Thoracic aorta (tissue), 2 donors: ENCODE data around the gene PLEKHA6. TPM values are rescaled to one million over a fixed set of nuclear protein-coding genes. Genes with fewer than 3 reads are reported as not detected.

Experiments used
- ATAC-seq: fragments of 150-250 bp; one replicate; pipeline ENCODE4 v1.8.0; 2017; ENCODE audit warnings: low read depth; ENCODE audit not compliant: insufficient number of reproducible peaks, low FRiP score
- DNase-seq: peaks from one replicate; pipeline ENCODE4 v3.0.0-alpha.2; 2020; ENCODE audit warnings: low spot score
- H3K27ac ChIP-seq, 2 donors: fragments of 200-600 bp; sonication (generic); 1 replicate in 1 of 2; 2 replicates in 1 of 2; pipeline ENCODE4 v1.5.1; 2016; ENCODE audit warnings: mild to moderate bottlenecking in 2 of 2, moderate library complexity in 2 of 2
- H3K27me3 ChIP-seq: fragments of 200-600 bp; sonication (generic); replicated peaks from 2 replicates; pipeline ENCODE4 v1.6.0; 2016; ENCODE audit warnings: mild to moderate bottlenecking; ENCODE audit not compliant: insufficient read depth
- H3K36me3 ChIP-seq: fragments of 200-600 bp; sonication (generic); one replicate; pipeline ENCODE4 v1.5.1; 2016
- H3K4me1 ChIP-seq, 2 donors: fragments of 200-600 bp; sonication (generic); 1 replicate in 1 of 2; 2 replicates in 1 of 2; pipeline versions ENCODE4 v1.5.1 to v1.6.0; 2016; ENCODE audit warnings: low read depth in 2 of 2, mild to moderate bottlenecking in 1 of 2; ENCODE audit not compliant: control insufficient read depth in 1 of 2
- H3K4me3 ChIP-seq: fragments of 200-600 bp; sonication (generic); 2 replicates; pipeline ENCODE4 v1.5.1; 2016; ENCODE audit warnings: mild to moderate bottlenecking
- H3K9me3 ChIP-seq: fragments of 200-600 bp; sonication (generic); 2 replicates; pipeline ENCODE4 v1.5.1; 2016
- total RNA-seq, 2 donors: library from RNA; depleted of rRNA; stranded (reverse); fragments of >200 nt; gene quantifications; one replicate each; pipeline versions ENCODE4 v1.1.0 to v1.2.3, GENCODE V29; 2016
- TF ChIP-seq, protein P1 (sequence below): fragments of 200-600 bp; sonication (generic); IDR thresholded peaks from one replicate; pipeline ENCODE4 v1.5.1; 2019; ENCODE audit warnings: antibody characterized with exemption

The PLEKHA6 gene
- total RNA-seq, 2 donors from 2014 or later, result 5.1 to 6.9 TPM

DNA sequence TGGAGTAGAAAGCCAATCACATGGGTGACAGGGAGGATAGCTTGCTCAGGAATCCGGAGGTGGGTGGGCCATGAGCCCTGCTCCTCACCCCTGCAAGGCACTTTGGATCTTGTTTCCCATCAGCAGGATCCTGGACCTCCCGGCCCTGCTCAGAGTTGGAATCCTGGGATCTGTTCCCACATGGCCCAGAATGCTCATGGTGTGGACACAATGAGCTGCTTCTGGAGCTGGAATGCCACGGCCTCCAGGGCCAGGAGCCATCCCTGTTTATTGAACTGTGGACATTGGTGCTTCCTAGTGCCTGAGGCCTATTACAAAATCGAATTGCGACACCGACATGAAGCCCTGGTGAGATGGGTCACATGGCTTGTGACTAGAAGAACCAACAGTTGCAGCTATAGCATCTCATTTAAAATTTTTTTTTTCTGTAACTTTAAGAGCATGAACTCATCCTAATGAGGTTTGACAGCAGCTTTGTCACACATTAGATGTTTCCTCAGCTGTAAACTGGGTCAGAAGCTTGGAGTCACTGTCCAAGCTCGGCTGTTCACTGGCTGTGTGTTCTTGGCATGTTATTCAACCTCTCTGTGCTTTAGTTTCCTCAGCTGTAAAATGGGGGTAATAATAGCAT is 105.6 kb downstream of the PLEKHA6 start:
- H3K27ac ChIP-seq, result no peak overlapping the region

DNA sequence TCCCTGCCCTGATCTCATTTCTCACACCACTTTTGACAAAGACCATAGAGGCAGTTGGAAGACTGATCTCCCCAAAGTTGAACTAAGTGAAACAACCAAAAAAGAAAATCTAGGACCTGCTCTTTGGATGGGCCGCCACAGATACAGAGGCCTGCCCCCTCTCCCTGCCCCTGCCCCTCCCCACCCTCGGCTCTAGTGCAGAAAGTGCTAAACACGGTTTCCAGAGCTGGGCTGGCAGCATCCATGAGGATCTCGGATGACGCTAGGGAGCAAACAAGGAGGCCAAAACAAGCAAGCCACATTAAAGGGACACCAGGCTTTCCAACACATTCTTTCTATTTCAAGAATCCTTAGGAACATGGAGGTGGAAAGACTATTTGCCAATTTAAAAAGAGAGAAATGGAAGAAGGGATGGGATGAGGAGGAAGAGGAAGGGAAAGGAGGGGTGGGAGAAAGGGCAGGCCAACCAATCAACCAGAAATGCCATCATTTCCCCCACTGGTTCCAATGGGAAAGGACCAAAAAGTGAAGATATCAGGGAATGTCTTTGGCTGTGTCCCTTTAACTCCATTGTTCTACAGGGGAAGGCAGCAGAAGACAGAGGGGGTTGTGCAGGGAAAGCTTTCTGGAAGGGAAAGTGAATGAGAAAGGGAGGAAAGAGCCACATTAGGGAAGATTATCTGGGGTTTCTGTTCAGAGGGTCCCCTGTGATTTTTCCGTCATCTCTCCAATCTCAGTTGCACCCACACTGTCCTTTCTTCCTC is 107.6 kb downstream of the PLEKHA6 start:
- TF ChIP-seq, protein P1, sequence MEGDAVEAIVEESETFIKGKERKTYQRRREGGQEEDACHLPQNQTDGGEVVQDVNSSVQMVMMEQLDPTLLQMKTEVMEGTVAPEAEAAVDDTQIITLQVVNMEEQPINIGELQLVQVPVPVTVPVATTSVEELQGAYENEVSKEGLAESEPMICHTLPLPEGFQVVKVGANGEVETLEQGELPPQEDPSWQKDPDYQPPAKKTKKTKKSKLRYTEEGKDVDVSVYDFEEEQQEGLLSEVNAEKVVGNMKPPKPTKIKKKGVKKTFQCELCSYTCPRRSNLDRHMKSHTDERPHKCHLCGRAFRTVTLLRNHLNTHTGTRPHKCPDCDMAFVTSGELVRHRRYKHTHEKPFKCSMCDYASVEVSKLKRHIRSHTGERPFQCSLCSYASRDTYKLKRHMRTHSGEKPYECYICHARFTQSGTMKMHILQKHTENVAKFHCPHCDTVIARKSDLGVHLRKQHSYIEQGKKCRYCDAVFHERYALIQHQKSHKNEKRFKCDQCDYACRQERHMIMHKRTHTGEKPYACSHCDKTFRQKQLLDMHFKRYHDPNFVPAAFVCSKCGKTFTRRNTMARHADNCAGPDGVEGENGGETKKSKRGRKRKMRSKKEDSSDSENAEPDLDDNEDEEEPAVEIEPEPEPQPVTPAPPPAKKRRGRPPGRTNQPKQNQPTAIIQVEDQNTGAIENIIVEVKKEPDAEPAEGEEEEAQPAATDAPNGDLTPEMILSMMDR, result no peak
- no peaks in the 10 kb centered on the region for H3K4me1 ChIP-seq
- ATAC-seq, result no peak
- H3K27ac ChIP-seq, result no peak overlapping the region
- DNase-seq, result no peak
- no peaks in the 10 kb centered on the region for H3K36me3 ChIP-seq
- H3K27me3 ChIP-seq, result no peaks in the 10 kb centered on the region
- no peaks in the 10 kb centered on the region for H3K9me3 ChIP-seq
- no peak overlapping the region for H3K4me3 ChIP-seq

More for the DNA sequence above, 105.6 kb downstream of the PLEKHA6 start:
- H3K27me3 ChIP-seq, result no peaks in the 10 kb centered on the region
- no peaks in the 10 kb centered on the region for H3K9me3 ChIP-seq
- H3K4me3 ChIP-seq, result no peak overlapping the region
- ATAC-seq (no peak), DNase-seq (no peak)
- TF ChIP-seq, protein P1, result no peak
- no peaks in the 10 kb centered on the region for H3K4me1 ChIP-seq
- no peaks in the 10 kb centered on the region for H3K36me3 ChIP-seq

DNA sequence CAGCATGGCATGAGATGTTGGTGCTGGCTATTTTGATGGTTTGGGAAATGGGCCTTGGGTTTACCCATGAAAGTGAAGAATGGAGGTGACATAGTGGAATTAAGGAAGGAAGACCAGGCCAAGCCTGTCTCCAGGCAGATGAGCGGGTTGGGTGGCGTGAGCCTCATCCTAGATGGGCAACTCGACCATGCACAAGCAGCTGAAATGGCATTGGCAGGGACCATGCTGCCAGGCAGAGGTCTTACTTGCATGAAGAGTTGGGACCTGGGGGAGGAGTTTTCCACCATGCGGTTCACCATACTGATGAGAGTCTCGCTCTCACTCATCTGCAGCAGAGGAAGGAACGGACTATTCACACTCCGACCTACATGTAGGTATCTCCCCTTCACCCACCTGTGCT is 108.4 kb downstream of the PLEKHA6 start:
- no peak for ATAC-seq
- no peaks in the 10 kb centered on the region for H3K36me3 ChIP-seq
- DNase-seq, result no peak

DNA sequence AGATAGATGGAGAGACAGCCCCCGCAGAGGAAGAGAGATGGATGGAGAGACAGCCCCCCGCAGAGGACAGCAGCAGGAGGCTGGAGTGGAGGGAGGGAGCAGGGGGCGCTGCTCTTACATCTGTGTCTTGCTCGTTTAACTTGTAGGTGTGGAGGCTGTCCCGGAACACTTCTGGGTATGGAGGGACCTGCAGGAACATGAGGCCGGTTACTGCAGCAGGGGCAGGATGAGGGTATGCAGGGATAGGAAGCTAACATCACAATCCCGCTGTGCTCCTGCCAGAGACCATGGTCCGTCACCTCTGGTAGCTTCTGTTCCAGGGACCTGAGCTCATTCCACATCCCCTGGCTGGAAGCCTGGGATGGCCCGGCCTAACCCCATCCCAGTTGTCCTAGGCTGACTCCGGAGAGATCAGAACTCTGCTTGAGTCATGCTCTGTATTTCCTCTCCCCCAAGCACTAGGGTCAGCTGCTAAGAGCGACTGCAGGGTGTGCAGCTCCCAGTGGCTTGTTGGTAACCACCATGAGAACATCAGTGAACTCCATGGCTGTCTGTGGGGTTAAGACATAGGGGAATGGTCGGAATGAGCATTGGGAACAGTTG is 109.2 kb downstream of the PLEKHA6 start:
- no peak for DNase-seq
- ATAC-seq, result no peak
- no peaks in the 10 kb centered on the region for H3K27me3 ChIP-seq
- no peaks in the 10 kb centered on the region for H3K4me1 ChIP-seq
- H3K9me3 ChIP-seq, result no peaks in the 10 kb centered on the region
- no peak overlapping the region for H3K27ac ChIP-seq
- TF ChIP-seq, protein P1, result no peak
- no peak overlapping the region for H3K4me3 ChIP-seq
- H3K36me3 ChIP-seq, result no peaks in the 10 kb centered on the region

More for the DNA sequence above, 108.4 kb downstream of the PLEKHA6 start:
- Histone ChIP-seq H3K4me3 (no peak overlapping the region), H3K4me1 (no peaks in the 10 kb centered on the region), H3K27me3 (no peaks in the 10 kb centered on the region), H3K27ac (no peak overlapping the region), H3K9me3 (no peaks in the 10 kb centered on the region)
- TF ChIP-seq, protein P1, result no peak

DNA sequence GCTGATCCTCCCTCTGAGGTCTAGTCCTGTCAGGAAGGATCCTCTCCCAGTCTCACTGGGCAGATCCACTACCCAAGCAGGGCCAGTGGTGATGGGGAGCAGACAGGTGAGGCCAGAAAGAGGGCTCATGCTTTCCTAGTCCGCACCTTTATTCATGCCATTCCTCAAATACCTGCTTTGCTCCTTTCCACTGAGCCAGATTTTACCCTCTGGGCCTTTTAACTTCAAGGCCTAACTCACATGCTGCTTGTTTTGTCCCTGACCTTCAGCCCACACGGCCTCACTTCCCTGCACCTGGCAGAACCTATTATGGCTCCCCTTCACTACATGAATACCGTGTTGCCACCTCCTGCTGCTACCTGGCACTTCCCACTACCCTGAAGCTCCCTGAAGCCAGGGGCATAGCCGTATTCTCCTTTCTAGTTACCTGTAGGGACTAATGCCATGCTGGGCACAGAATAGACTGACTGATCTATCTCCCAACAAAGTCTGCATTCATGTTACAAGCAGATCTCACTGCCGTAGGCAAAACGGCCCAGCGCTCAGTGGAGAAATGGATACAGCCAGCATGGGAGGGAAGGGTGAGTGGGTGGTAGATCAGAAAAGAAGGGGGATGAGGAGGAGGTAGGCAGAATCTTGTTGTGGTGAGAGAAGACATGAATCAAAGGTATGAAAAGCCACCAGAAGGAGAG is 109.8 kb downstream of the PLEKHA6 start:
- TF ChIP-seq, protein P1, result no peak
- H3K36me3 ChIP-seq, result no peaks in the 10 kb centered on the region
- no peak for DNase-seq
- ATAC-seq, result no peak
- no peak overlapping the region for H3K4me3 ChIP-seq
- H3K4me1 ChIP-seq, result no peaks in the 10 kb centered on the region
- no peaks in the 10 kb centered on the region for H3K27me3 ChIP-seq
- no peaks in the 10 kb centered on the region for H3K9me3 ChIP-seq
- no peak overlapping the region for H3K27ac ChIP-seq
